GM21576 (cell line): ENCODE results near the gene GPR78.
"Not testable (repeated sequence)": the region's sequence is repeated elsewhere in the genome, so short reads cannot be mapped to it uniquely, and the experiment has no call there.

Source experiments
- ATAC-seq: cut with Tn5 transposase; IDR thresholded peaks from one replicate; pipeline ENCODE4 v1.9.1; 2021; ENCODE audit warnings: mild to moderate bottlenecking, moderate library complexity; ENCODE audit not compliant: unreplicated experiment

Gene GPR78

DNA sequence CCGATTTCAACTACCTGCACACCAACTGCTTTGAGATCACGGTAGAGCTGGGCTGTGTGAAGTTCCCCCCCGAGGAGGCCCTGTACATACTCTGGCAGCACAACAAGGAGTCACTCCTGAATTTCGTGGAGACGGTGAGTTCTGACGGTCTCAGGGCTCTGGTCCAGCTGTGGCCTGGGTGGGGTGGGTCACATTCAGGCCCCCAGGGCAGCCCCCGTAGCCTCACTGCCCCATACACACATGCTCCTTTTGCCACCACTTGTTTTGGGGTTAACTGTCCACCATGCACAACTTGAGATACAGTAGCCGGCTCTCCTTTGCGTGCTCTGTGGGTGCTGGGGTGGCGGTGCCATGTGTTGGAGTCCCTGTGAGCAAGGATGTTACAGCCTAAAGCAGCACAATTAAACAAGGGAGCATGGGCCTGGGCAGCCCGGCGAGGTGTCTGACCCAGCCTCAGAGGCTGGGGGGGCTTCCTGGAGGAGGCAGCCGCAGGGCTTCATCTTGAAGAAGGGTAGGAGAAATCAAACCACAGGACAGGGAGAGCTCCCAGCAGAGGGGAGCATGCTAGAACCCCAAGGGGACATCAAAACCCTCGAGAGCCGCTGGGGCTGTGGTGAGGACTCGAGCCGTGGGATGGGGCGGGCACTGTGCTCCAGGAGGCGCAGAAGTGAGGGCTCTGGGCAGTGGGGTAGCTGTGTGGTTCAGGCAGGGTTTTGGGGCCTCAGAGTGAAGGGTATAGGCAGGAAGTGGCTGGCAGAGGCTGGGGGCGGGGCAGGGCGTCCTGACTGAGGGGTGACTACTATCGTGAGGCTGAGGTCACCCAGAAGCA lies 34.4 kb downstream of the GPR78 start:
- ATAC-seq = no peak

DNA sequence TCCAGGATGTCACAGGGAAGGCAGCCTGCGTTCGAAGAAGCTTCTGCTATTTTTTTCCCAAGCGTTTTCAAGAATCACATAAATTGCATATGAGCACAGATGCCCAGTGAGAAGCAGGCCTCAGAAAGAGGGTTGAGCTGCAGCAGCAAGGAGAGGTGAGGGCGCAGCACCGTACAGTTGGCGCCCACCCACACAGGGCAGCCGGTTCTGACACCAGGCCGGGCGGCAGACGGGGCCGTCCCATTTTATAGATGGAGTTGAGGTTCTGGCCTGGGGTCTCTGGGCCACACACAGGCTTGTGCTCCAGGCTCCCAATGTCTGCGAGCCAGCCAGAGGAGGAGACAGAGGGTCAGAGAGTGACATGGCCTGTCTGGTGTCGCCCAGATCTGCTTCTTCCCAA lies 35.2 kb downstream of the GPR78 start:
- no peak for ATAC-seq

GRCh38 chr4:8615921-8616787 lies 36.0 kb downstream of the GPR78 start:
- ATAC-seq = no peak

DNA sequence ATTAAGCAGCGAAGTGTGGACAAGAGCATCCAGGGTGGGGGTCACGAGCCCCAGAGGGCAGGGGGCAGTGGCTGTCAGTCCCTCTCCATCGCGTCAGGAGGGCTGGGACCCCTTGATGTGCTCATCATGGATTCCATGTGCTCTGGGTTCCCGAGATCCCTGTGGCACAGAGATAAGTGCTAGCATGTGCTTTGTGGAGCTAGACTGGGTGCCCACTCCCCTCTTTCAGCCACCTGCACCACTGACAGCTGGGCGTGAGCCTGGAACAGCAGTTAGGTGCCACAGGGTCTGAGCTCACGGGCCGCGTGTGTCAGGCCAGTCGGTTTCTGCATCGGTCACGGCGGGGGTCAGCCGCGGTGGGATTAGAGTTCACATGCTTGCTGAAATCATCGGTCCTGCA lies 36.6 kb downstream of the GPR78 start:
- ATAC-seq = no peak

DNA sequence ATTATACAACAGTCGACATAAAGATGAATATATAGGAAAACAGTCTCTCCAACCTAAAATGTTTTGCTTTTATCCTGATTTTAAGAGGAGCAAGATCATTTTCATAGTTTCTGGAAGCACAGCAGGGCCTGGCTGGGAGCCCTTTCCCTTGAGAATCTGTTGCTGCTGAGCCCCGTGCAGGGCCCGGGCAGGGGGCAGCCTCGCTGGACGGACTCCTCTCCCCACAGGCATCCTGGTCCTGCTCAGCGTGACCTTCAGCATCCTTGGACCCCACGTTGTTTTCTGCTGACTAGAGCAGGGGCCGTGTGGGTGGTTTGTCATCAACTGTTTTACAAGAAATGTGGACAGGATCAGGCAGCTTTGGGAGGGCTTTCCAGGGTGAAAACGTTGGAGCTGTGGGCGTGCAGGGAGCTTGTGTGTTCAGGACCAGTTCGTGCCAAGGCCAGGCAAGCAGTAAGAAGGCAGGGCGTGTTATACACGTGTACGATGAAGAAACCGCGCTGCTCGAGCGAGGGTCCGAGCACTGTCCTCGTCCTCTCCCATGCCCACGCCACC lies 37.4 kb downstream of the GPR78 start:
- ATAC-seq = no peak

DNA sequence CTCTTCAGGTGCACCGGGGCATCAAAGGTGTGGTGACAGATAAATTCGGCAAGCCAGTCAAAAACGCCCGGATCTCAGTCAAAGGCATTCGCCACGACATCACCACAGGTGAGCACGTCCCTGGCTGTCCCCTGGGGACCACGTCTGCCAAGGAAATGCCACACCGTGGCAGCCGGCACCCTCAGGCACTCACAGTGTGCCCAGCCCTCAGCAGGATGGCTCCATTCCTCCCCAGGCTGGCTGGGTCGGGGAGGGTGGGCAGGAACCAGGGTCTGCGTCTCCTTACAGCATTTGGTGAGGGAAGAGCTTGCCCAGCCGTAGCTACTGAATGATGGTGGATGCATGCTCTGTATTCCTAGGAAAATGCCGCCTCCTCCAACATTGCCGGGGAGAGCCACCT lies 38.2 kb downstream of the GPR78 start:
- no peak for ATAC-seq

DNA sequence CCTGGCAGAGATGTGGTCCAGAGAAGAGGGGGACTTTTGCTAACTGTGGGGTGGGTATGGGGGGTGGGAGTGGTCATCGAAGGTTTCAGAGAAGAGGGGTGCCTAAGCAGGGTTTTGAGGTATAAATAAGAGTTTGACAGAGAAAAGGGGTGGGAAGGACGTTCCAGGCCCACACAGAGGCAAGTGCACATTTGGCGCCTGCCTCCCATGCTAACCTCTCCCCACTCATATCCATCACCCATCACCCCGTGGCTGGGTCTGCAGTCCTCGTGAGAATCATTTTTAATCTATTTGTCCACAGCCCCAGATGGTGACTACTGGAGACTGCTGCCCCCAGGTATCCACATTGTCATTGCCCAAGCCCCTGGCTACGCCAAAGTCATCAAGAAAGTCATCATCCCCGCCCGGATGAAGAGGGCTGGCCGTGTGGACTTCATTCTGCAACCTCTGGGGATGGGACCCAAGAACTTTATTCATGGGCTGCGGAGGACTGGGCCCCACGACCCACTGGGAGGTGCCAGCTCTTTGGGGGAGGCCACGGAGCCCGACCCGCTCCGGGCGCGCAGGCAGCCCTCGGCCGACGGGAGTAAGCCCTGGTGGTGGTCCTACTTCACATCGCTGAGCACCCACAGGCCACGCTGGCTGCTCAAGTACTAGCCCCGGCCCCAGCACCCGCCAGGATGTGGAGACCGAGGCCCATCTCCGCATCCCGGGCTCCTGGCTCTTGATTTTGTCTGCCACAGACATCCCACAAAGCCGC lies 38.9 kb downstream of the GPR78 start:
- ATAC-seq = no peak

DNA sequence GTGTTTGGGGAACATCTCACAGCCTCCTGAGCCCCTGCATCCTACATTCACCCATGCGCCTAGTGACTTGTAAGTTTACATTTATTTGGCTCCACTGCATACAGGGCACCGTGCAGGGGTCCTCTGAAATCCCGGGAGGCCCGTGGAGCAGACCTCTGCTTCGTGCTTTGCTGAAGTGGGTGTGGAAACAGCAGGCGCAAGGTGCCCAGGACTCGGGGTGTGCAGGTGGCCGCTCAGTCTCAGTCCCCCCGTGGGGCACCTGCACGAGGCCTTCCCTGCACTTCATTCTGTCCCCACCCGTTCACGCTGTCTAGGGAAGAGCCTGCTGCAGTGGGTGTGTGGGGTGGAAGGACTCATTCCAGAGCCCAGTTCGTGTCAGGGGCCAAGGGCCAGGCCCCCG lies 40.9 kb downstream of the GPR78 start:
- not testable (repeated sequence) for ATAC-seq

GRCh38 chr4:8624601-8625272 lies 44.5 kb downstream of the GPR78 start:
- ATAC-seq = not testable (repeated sequence)

GRCh38 chr4:8630240-8630905 lies 50.2 kb downstream of the GPR78 start:
- not testable (repeated sequence) for ATAC-seq

DNA sequence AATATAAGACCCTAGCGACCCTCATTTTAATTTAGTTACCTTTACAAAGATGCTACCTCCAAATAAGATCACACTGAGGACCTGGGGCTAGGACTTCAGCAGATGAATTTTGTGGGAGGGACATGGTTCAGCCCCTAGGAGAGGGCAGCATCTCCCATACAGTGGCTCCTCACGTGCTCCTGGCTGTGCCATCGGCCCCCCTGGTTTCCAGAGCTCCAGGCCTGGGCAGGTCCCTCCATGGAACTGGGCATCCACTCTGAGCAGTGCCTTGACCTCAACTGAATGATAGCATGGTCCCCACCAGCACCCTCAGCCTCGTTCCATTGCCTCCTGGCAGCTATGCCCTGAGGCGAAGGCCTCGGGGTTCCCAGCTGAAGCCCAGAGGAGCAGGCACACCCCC lies 51.7 kb downstream of the GPR78 start:
- not testable (repeated sequence) for ATAC-seq

DNA sequence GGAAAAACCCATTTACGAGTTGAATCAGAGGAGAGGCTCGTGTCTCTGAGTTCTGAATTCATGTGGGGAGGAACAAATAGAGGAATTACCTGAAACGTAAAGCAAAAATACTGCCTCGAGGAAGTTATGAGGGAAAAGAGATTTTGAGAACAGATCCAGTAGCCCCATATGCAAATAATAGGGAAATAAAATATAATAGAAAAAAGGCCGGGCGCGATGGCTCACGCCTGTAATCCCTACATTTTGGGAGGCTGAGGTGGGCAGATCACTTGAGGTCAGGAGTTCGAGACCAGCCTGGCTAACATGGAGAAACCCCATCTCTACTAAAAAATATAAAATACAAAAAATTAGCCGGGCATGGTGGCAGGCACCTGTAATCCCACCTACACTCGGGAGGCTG lies 54.6 kb downstream of the GPR78 start:
- ATAC-seq = not testable (repeated sequence)

- not testable (repeated sequence) for ATAC-seq
These were observed 55.8 kb downstream of the GPR78 start for GRCh38 chr4:8635897-8636554.
